ENCODE measurements around the gene DNAJB1.
"Not testable (repeated sequence)": the region's sequence is repeated elsewhere in the genome, so short reads cannot be mapped to it uniquely, and the experiment has no call there.

DNAJB1 gene

GRCh38 chr19:14517840-14518505 is at the start of gene DNAJB1:
Gene DNAJB1, minus strand, starts transcription at chr19:14518397. Its CDS starts 48 bp downstream, at chr19:14518349.
- DNase-seq: no peak

- DNase-seq: no peak
These were observed 48.9 kb upstream of the DNAJB1 start for GRCh38 chr19:14567079-14567478.

- DNase-seq: no peak
These were observed 48.5 kb upstream of the DNAJB1 start for GRCh38 chr19:14566712-14567077.

GRCh38 chr19:14565765-14566711 is 47.8 kb upstream of the DNAJB1 start:
- no peak for DNase-seq

- no peak for DNase-seq
These were observed 47.1 kb upstream of the DNAJB1 start for GRCh38 chr19:14565298-14565679.

- not testable (repeated sequence) for DNase-seq
These were observed 46.6 kb upstream of the DNAJB1 start for GRCh38 chr19:14564652-14565297.

- DNase-seq: no peak
These were observed 45.9 kb upstream of the DNAJB1 start for GRCh38 chr19:14563989-14564651.

- DNase-seq: no peak
These were observed 45.4 kb upstream of the DNAJB1 start for GRCh38 chr19:14563590-14563926.

- DNase-seq: no peak
These were observed 44.7 kb upstream of the DNAJB1 start for GRCh38 chr19:14562660-14563589.

GRCh38 chr19:14561847-14562351 is 43.7 kb upstream of the DNAJB1 start:
- no peak for DNase-seq

GRCh38 chr19:14561249-14561648 is 43.1 kb upstream of the DNAJB1 start:
- DNase-seq: no peak

GRCh38 chr19:14560776-14561108 is 42.5 kb upstream of the DNAJB1 start:
- DNase-seq: no peak

- no peak for DNase-seq
These were observed 41.9 kb upstream of the DNAJB1 start for GRCh38 chr19:14559916-14560775.

- no peak for DNase-seq
These were observed 40.3 kb upstream of the DNAJB1 start for GRCh38 chr19:14558370-14559066.

- peak; percentile 89 for DNase-seq
These were observed 38.5 kb upstream of the DNAJB1 start for GRCh38 chr19:14556662-14557188.

- DNase-seq: no peak
These were observed 37.9 kb upstream of the DNAJB1 start for GRCh38 chr19:14555918-14556661.

GRCh38 chr19:14554382-14554812 is 36.2 kb upstream of the DNAJB1 start:
- DNase-seq: no peak

GRCh38 chr19:14553939-14554243 is 35.7 kb upstream of the DNAJB1 start:
- DNase-seq: no peak
